MG63 (cell line): ENCODE data around the gene COL16A1. TPM values are rescaled to one million over a fixed set of nuclear protein-coding genes. Genes with fewer than 3 reads are reported as not detected.

Experiments
- DNase-seq: peaks from one replicate; pipeline ENCODE4 v3.0.0-alpha.2; 2020
- H3K27me3 ChIP-seq: fragments of 250-450 bp; sonication (Bioruptor Pico); 2 replicates; pipeline ENCODE4 v1.5.1; 2020; ENCODE audit warnings: mild to moderate bottlenecking, moderate library complexity
- H3K36me3 ChIP-seq: fragments of 250-450 bp; sonication (Bioruptor Pico); 2 replicates; pipeline ENCODE4 v1.5.1; 2020; ENCODE audit warnings: mild to moderate bottlenecking, moderate library complexity
- H3K4me3 ChIP-seq: fragments of 250-450 bp; sonication (Bioruptor Pico); 2 replicates; pipeline ENCODE4 v1.5.1; 2020; ENCODE audit warnings: mild to moderate bottlenecking, moderate library complexity
- H3K9me3 ChIP-seq: fragments of 250-450 bp; sonication (Bioruptor Pico); 2 replicates; pipeline ENCODE4 v1.5.1; 2020; ENCODE audit warnings: mild to moderate bottlenecking, moderate library complexity
- total RNA-seq: library from RNA; depleted of rRNA; stranded (reverse); fragments of >200 nt; shearing (Covaris generic); gene quantifications from 2 replicates; pipeline ENCODE4 v1.2.3, GENCODE V29; 2014; ENCODE audit warnings: low replicate concordance; rRNA removed

COL16A1 gene
- total RNA-seq, 1 experiment from 2014 or later, result 156 TPM

DNA sequence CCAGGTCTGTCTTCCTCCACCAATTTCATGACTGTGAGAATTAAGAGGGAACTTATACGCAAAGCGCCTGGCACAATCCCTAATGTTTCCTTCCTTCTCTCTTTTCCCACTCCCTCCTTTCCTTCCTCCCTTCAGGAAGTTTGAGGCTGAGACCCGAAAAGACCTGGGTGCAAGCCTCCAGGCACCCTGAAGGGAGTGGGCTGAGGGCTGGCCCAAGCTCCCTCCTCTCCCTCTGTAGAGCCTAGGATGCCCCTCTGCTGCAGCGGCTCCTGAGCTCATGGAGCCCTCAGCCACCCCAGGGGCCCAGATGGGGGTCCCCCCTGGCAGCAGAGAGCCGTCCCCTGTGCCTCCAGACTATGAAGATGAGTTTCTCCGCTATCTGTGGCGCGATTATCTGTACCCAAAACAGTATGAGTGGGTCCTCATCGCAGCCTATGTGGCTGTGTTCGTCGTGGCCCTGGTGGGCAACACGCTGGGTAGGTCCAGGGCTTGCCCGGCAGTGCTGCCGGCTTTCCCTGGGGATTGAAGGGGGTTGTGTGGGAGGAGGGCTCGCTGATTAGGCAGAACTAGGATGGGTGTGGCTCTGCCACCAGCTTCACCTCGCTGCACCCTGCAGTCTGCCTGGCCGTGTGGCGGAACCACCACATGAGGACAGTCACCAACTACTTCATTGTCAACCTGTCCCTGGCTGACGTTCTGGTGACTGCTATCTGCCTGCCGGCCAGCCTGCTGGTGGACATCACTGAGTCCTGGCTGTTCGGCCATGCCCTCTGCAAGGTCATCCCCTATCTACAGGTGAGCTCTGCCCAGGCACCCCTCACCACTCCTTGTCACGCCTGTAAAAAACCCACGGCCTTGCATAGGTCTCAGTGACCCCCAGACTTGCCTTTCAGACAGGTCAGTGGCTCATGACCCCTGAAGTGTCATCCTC lies 84.6 kb downstream of the COL16A1 start:
- no peak for DNase-seq
- Histone ChIP-seq H3K4me3 (no peak overlapping the region), H3K9me3 (no peaks in the 10 kb centered on the region), H3K36me3 (no peaks in the 10 kb centered on the region), H3K27me3 (no peaks in the 10 kb centered on the region)

DNA sequence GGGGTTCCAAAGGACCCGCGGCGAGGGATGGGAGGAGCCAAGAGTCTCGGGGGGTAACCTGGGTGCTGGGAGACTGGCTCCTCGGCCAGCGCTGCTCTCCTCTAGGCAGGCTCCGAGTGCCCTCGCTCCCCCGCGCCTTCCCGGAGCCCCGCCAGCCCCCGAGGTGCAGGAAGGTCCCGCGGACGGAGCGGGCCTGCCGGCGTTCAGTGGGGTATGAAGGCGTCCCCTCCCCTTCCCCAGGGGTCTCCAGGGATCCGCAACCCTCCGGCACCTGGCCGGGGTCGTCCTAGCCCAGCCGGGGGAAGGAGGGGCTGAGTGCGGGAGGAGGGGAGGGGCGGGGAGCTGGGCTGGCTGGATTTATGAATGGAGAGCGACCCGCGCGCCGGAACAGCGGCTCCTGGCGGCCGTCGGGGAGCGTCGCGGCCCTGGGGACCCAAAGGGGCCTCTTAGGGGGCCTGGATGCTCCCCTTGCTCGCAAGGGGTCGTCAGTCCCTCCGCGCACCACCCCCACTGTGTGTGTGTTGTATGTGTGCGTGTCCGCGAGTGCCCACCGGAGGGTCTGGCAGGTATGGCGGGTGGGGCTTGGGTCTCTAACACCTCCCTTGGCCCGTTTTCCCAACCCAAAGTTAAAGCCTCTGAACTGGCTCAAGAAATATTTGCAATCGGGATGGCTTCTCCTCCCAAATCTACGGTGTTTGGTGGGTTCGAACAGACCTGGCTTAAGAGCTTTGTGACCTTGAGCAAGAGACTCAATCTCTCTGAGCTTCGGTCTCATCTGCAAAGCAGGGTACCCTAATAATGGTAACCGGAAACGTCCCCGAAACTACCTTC lies 85.7 kb downstream of the COL16A1 start:
- Histone ChIP-seq H3K36me3 (no peaks in the 10 kb centered on the region), H3K9me3 (no peaks in the 10 kb centered on the region), H3K4me3 (peak overlapping the region; percentile 49), H3K27me3 (no peaks in the 10 kb centered on the region)
- peak; percentile 39 for DNase-seq

- H3K36me3 ChIP-seq, result no peaks in the 10 kb centered on the region
- H3K27me3 ChIP-seq, result no peaks in the 10 kb centered on the region
- DNase-seq, result no peak
- H3K4me3 ChIP-seq, result peak within 1 kb of the TSS; percentile 49
- no peaks in the 10 kb centered on the region for H3K9me3 ChIP-seq
These were observed 86.5 kb downstream of the COL16A1 start, which contains the start of gene HCRTR1 for GRCh38 chr1:31617218-31617915. HCRTR1 (plus strand) TSS chr1:31617689; CDS start chr1:31619193, 1,504 bp downstream.

GRCh38 chr1:31615939-31616338 lies 87.9 kb downstream of the COL16A1 start:
- Histone ChIP-seq H3K9me3 (no peaks in the 10 kb centered on the region), H3K36me3 (no peaks in the 10 kb centered on the region), H3K27me3 (no peaks in the 10 kb centered on the region), H3K4me3 (no peak overlapping the region)
- no peak for DNase-seq

DNA sequence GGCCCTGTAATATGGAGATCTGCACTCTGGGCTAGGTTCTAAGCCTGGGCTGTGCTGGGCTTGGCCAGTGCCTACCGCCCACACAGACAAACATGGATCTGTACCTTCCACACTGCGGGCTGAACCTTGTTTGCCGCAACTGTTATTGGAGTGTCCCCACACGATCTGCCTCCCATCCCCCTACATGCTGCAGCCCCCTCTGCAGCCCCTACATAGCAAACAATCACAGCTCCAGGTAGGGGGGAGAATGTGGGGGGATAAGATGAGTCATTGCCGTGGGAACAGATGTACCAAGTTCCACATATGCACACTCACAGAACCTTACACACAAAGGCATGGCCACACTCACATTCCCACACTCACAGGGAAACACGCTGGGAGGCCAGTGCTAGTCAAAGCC lies 88.4 kb downstream of the COL16A1 start:
- no peak overlapping the region for H3K4me3 ChIP-seq
- H3K36me3 ChIP-seq, result no peaks in the 10 kb centered on the region
- no peak for DNase-seq
- H3K9me3 ChIP-seq, result no peaks in the 10 kb centered on the region
- no peaks in the 10 kb centered on the region for H3K27me3 ChIP-seq

DNA sequence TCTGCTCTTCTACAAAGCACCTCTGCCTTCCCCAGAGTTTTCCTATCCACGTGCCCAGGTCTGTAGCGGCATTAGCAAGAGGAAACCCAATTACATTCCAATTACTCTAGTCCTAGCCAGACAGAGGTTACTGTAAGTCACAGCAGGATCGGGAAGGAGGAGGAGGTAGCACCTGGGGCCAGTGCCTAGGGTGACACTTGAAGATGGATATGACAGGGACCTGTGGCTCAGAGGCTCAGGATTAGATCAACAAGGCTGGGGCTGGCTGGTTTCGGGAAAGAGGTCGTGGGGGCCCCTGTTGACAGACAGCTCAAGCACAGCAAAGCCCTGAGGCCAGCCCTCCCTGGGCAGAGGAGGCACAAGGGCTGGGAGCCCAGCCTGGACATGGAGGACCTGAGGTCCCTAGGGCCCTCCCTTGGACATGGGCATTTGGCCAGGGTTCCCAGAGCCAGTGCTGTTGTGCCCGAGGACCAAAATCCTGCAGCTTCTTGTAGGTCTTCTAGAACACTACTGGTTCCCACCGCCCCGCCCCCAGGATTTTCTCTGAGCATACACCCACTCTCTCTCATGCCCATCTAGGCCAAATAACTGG lies 89.3 kb downstream of the COL16A1 start:
- H3K36me3 ChIP-seq, result no peaks in the 10 kb centered on the region
- no peaks in the 10 kb centered on the region for H3K9me3 ChIP-seq
- H3K4me3 ChIP-seq, result no peak overlapping the region
- DNase-seq, result no peak
- H3K27me3 ChIP-seq, result no peaks in the 10 kb centered on the region

DNA sequence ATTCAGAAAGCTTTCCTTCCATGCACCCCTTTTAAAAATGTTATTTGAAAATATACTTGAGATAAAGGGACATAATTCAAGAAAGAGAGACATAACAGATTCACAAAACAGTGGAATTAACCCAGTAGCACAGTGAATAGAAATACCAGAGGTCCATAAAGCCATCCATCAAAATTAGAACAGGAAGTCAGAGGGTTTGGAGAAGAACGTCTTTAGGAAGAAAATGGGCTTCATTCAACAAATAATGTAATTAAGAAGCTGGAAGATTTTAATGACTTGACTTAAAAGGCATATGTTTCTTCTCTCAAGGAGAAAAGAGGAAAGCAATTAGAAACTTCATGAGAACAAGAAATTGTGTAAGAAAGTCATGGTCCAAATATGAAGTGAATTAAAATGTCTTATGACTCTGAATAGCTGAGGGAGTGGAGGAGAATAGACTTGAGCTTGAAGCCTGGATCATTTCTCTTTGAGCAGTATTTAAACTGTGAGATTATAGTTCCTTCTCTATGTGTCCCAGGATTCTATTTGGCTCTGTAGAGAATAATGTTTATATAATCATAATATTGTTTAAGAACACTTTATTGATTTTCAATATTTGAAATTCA lies 94.2 kb downstream of the COL16A1 start:
- Histone ChIP-seq H3K9me3 (no peaks in the 10 kb centered on the region), H3K27me3 (no peaks in the 10 kb centered on the region), H3K4me3 (no peak overlapping the region), H3K36me3 (no peaks in the 10 kb centered on the region)
- no peak for DNase-seq

DNA sequence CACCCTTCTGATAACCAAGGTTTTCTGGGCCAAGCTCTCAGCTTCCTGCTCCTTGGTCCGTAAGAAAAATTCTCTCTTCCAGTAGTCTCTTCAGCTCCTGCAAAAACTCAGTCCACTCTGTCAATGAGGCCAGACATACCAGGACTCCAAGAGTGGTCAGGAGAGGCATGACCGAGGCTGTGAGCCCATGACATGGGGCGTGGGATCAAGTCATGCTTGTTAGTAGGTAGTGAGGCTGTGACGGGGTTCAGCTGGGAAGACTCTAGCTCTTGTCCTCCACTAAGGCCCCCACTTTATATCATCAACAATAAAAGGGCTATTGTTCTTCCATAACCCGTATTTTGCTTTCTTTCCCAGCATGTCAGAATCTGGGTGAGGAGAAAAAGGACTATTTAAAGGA lies 96.5 kb downstream of the COL16A1 start:
- H3K9me3 ChIP-seq, result no peaks in the 10 kb centered on the region
- H3K36me3 ChIP-seq, result no peaks in the 10 kb centered on the region
- no peak for DNase-seq
- no peak overlapping the region for H3K4me3 ChIP-seq
- no peaks in the 10 kb centered on the region for H3K27me3 ChIP-seq

DNA sequence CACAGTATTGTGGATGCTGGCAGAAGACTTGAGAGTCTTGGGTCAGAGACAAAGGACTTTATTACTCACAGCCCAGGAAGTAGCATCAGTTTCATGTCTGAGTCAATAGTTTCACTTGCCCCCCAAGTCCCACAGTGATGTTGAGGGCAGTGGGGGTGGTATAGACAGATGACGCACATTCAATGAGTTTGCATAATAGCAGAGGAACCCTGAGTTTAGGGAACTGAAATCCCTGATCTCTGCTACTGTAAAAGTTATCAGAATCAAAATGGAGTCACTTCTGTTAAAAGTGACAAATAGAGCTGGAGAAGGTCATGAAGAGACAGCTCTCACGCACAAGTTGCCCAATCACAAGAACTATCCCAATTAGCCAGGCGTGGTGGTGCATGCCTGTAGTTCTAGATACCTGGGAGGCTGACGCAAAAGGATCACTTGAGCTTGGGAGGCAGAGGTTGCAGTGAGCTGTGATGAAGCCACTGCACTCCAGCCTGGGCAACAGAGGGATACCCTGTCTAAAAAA lies 97.8 kb downstream of the COL16A1 start:
- no peak overlapping the region for H3K4me3 ChIP-seq
- H3K36me3 ChIP-seq, result no peaks in the 10 kb centered on the region
- H3K27me3 ChIP-seq, result no peaks in the 10 kb centered on the region
- no peaks in the 10 kb centered on the region for H3K9me3 ChIP-seq
- DNase-seq, result no peak

Other genes starting within 250 kb of the COL16A1 start
- 1.1 TPM in 1 of 2 replicates, not detected in the other for gene TINAGL1, start 127.5 kb downstream of the COL16A1 start, total RNA-seq
- gene HCRTR1, start 86.3 kb downstream of the COL16A1 start, total RNA-seq, result not detected in 2 replicates
- gene PEF1, start 59.1 kb downstream of the COL16A1 start, total RNA-seq, result 42.5 and 96.9 TPM in 2 replicates
- gene ADGRB2, start 60.3 kb upstream of the COL16A1 start, total RNA-seq, result 3.4 and 8.5 TPM in 2 replicates
- 27.6 and 32.3 TPM in 2 replicates for gene SPOCD1, start 112.0 kb upstream of the COL16A1 start, total RNA-seq
- gene PTP4A2, start 234.4 kb upstream of the COL16A1 start, total RNA-seq, result 321 and 754 TPM in 2 replicates